Activated CD4-positive, alpha-beta T cell treated with anti-CD3 and anti-CD28 coated beads for 48 hours (primary cell): ENCODE results near the gene LTBP1.

ENCODE experiments used
- DNase-seq: peaks from one replicate; pipeline ENCODE4 v3.0.0-alpha.2; 2020

Gene LTBP1

DNA sequence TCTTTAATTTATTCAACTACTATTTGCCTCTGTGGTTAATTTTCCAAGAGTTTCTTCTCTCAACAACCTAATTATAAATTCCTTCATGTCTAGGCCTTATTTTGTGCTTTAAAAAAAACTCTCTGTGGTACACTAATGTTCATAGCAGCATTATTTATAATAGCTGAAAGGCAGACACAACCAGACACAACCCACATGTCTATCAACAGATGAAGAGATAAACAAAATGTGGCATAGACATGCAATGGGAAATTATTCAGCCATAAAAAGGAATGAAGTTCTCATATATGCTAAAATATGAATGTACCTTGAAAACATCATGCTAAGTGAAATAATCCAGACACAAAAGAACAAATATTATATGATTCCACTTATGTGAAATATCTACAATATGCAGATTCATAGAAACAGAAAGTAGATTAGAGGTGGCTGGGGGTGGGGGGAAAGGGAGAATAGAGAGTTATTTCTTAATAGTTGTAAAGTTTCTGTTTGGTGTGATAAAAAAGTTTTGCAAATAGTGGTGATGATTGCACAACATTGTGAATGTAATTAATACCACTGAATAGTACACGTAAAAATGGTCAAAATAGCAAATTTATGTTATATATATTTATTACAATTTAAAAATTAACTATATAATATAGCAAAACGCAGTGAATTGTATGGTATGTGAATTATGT is 501.6 kb downstream of the LTBP1 start:
- DNase-seq = no peak
